GM20000 (cell line): ENCODE measurements around the gene RBMS3.
A peak's percentile ranks its signal among the peaks of the same experiment; 100 is the strongest.

Source experiments
- DNase-seq: peaks from one replicate; pipeline ENCODE4 v3.0.0; 2012; ENCODE audit warnings: low spot score
- TF ChIP-seq, protein P1 (sequence below): IDR thresholded peaks from 2 replicates; pipeline ENCODE4 v1.5.1; 2012; ENCODE audit warnings: mild to moderate bottlenecking, control low read depth; ENCODE audit errors: extremely low read depth, missing control alignments

RBMS3 gene

GRCh38 chr3:29312960-29313452 lies 32.1 kb downstream of the RBMS3 start:
- TF ChIP-seq, protein P1, sequence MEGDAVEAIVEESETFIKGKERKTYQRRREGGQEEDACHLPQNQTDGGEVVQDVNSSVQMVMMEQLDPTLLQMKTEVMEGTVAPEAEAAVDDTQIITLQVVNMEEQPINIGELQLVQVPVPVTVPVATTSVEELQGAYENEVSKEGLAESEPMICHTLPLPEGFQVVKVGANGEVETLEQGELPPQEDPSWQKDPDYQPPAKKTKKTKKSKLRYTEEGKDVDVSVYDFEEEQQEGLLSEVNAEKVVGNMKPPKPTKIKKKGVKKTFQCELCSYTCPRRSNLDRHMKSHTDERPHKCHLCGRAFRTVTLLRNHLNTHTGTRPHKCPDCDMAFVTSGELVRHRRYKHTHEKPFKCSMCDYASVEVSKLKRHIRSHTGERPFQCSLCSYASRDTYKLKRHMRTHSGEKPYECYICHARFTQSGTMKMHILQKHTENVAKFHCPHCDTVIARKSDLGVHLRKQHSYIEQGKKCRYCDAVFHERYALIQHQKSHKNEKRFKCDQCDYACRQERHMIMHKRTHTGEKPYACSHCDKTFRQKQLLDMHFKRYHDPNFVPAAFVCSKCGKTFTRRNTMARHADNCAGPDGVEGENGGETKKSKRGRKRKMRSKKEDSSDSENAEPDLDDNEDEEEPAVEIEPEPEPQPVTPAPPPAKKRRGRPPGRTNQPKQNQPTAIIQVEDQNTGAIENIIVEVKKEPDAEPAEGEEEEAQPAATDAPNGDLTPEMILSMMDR, result no peak
- no peak for DNase-seq

DNA sequence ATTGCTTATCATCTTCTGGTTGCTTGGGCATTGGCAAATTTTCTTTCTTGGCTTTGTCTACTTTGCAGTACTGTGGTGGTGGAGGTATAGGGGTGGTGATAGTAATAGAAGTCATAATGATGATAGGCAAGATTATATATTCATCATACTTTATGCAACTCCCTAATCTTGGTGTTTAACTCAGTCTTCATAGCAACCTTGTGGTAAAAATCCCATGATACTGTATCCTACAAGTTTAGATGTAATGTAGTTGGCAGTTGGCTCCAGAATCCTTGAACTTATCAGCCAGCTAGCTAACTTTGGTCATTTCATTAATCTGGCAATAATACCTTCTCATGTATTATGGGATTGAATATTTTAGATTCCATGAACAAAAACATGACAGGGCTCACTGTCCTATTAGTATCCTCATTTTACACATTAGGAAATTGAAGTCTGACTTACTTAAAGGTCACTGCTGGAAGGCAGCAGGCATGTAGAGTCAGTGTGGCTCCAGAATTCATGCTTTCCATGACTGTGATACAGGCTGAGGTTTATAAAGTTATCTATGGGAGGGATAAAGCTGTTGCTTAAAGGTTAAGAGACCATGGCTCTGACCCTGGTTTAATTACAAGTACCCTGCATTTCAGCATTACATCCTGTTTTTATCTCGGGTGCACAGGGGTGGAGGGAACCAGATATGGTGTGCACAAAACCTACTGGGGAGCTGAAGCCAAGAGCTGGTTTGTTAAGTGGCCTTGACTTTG lies 33.3 kb downstream of the RBMS3 start:
- TF ChIP-seq, protein P1, result no peak
- DNase-seq, result no peak

GRCh38 chr3:29314727-29315088 lies 33.8 kb downstream of the RBMS3 start:
- TF ChIP-seq, protein P1, result no peak
- no peak for DNase-seq

GRCh38 chr3:29317659-29318173 lies 36.8 kb downstream of the RBMS3 start:
- DNase-seq, result no peak

DNA sequence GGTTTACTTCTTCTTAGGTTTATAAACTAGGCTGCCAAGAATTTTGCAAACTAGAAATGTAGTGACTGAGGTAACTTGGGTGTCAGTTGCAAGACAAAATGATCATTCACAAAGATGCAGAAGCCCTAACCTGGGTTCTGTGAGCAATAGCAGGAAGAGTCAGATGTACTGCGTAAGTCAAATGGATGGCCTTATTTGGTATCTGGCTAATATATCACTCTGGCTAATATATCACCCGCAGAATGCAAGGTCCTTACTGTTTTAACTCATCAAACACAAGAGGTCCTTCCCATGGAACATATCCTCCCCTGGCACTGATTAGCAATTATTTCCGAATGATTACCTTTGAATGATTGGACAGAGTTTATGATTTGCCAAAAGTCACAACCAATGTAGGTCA lies 37.4 kb downstream of the RBMS3 start:
- TF ChIP-seq, protein P1, result no peak
- no peak for DNase-seq

More at GRCh38 chr3:29317659-29318173, 36.8 kb downstream of the RBMS3 start:
- TF ChIP-seq, protein P1, result no peak

- TF ChIP-seq, protein P1, result no peak
- peak; percentile 11 for DNase-seq
These were observed 38.4 kb downstream of the RBMS3 start for GRCh38 chr3:29319262-29319661.

GRCh38 chr3:29319798-29320197 lies 38.9 kb downstream of the RBMS3 start:
- TF ChIP-seq, protein P1, result no peak
- DNase-seq, result no peak
